ENCODE results near the gene KIF5A. TPM values are rescaled to one million over a fixed set of nuclear protein-coding genes. Genes with fewer than 3 reads are reported as not detected.

KIF5A gene
- total RNA-seq, 1 donor from 2014 or later = 0.43 TPM

GRCh38 chr12:57521525-57522010, 28.3 kb upstream of the KIF5A start:
- H3K27me3 Mint-ChIP-seq (ENCODE audit: unreplicated experiment) = no peaks in the 10 kb centered on the region
- DNase-seq (ENCODE audit: extremely low spot score, unreplicated experiment) = no peak
- H3K27ac Mint-ChIP-seq (ENCODE audit: unreplicated experiment) = peak overlapping the region; percentile 99
- peak overlapping the region; percentile 74 for H3K4me3 Mint-ChIP-seq (ENCODE audit: unreplicated experiment)
- peaks cover 68% of the 10 kb centered on the region for H3K4me1 Mint-ChIP-seq (ENCODE audit: unreplicated experiment)
- no peaks in the 10 kb centered on the region for H3K9me3 Mint-ChIP-seq (ENCODE audit: unreplicated experiment)
- no peak for TF ChIP-seq CTCF (IDR thresholded peaks at IDR 0.05)
- H3K36me3 Mint-ChIP-seq (ENCODE audit: unreplicated experiment) = peaks cover 32% of the 10 kb centered on the region

GRCh38 chr12:57522011-57522886, 27.6 kb upstream of the KIF5A start, which contains the start of gene MBD6:
MBD6 (plus strand) TSS chr12:57522824; CDS start chr12:57524304, 1,480 bp downstream.
- Mint-ChIP-seq H3K36me3 (ENCODE audit: unreplicated experiment) (peaks cover 29% of the 10 kb centered on the region), H3K4me1 (ENCODE audit: unreplicated experiment) (peaks cover 62% of the 10 kb centered on the region), H3K27me3 (ENCODE audit: unreplicated experiment) (no peaks in the 10 kb centered on the region), H3K9me3 (ENCODE audit: unreplicated experiment) (no peaks in the 10 kb centered on the region), H3K4me3 (ENCODE audit: unreplicated experiment) (peak within 1 kb of the TSS; percentile 99), H3K27ac (ENCODE audit: unreplicated experiment) (peak within 1 kb of the TSS; percentile 99)
- DNase-seq (ENCODE audit: extremely low spot score, unreplicated experiment) = peak; percentile 98
- TF ChIP-seq CTCF (IDR thresholded peaks at IDR 0.05) = no peak

- H3K4me1 Mint-ChIP-seq (ENCODE audit: unreplicated experiment) = peaks cover 53% of the 10 kb centered on the region
- no peak for DNase-seq (ENCODE audit: extremely low spot score, unreplicated experiment)
- peak overlapping the region; percentile 97 for H3K27ac Mint-ChIP-seq (ENCODE audit: unreplicated experiment)
- peak overlapping the region; percentile 99 for H3K4me3 Mint-ChIP-seq (ENCODE audit: unreplicated experiment)
- TF ChIP-seq CTCF (IDR thresholded peaks at IDR 0.05) = no peak
- H3K27me3 Mint-ChIP-seq (ENCODE audit: unreplicated experiment) = no peaks in the 10 kb centered on the region
- no peaks in the 10 kb centered on the region for H3K9me3 Mint-ChIP-seq (ENCODE audit: unreplicated experiment)
- peaks cover 25% of the 10 kb centered on the region for H3K36me3 Mint-ChIP-seq (ENCODE audit: unreplicated experiment)
These were observed 26.7 kb upstream of the KIF5A start for GRCh38 chr12:57522887-57523705.

- Mint-ChIP-seq H3K36me3 (ENCODE audit: unreplicated experiment) (peaks cover 24% of the 10 kb centered on the region), H3K27me3 (ENCODE audit: unreplicated experiment) (no peaks in the 10 kb centered on the region), H3K27ac (ENCODE audit: unreplicated experiment) (peak overlapping the region; percentile 97), H3K4me3 (ENCODE audit: unreplicated experiment) (peak overlapping the region; percentile 99), H3K4me1 (ENCODE audit: unreplicated experiment) (peaks cover 45% of the 10 kb centered on the region), H3K9me3 (ENCODE audit: unreplicated experiment) (no peaks in the 10 kb centered on the region)
- DNase-seq (ENCODE audit: extremely low spot score, unreplicated experiment) = no peak
- no peak for TF ChIP-seq CTCF (IDR thresholded peaks at IDR 0.05)
These were observed 25.9 kb upstream of the KIF5A start for GRCh38 chr12:57523706-57524614.

Data from osteocyte (in vitro differentiated cells).